Activated CD4-positive, alpha-beta T cell treated with anti-CD3 and anti-CD28 coated beads, Interleukin-2, amount 10 ng/mL, durations not matched to agents 24 days and 14 days (primary cell): Measurements from ENCODE around the gene ATP5F1E. TPM values are rescaled to one million over a fixed set of nuclear protein-coding genes. Genes with fewer than 3 reads are reported as not detected.

Experiments
- DNase-seq: peaks from one replicate; pipeline ENCODE4 v3.0.0; 2022
- H3K27ac Mint-ChIP-seq: one replicate; pipeline ENCODE4 v1.8.0; 2022; ENCODE audit warnings: mild to moderate bottlenecking, mixed read lengths
- H3K27me3 Mint-ChIP-seq: one replicate; pipeline ENCODE4 v1.8.0; 2022; ENCODE audit warnings: mixed read lengths
- H3K36me3 Mint-ChIP-seq: one replicate; pipeline ENCODE4 v1.8.0; 2022; ENCODE audit warnings: low read depth, mild to moderate bottlenecking, mixed read lengths
- H3K4me1 Mint-ChIP-seq: one replicate; pipeline ENCODE4 v1.8.0; 2021; ENCODE audit warnings: mixed read lengths
- H3K4me3 Mint-ChIP-seq: one replicate; pipeline ENCODE4 v1.8.0; 2022; ENCODE audit warnings: mild to moderate bottlenecking, moderate library complexity, mixed read lengths
- H3K9me3 Mint-ChIP-seq: one replicate; pipeline ENCODE4 v1.8.0; 2021; ENCODE audit warnings: mixed read lengths
- intact Hi-C: fragments of 100-400 bp; cut with micrococcal nuclease; formaldehyde crosslinking; loops from one replicate; pipeline ENCODE4 v1.15.1; 2023
- total RNA-seq: library from RNA; stranded (reverse); gene quantifications from 2 replicates; pipeline ENCODE4 v1.2.3, GENCODE V29; 2022

The ATP5F1E gene
- total RNA-seq, 1 donor from 2014 or later, result 69.9 TPM

- H3K9me3 Mint-ChIP-seq, result no peaks in the 10 kb centered on the region
- DNase-seq, result no peak
- intact Hi-C loops, result no loop called here
- H3K27ac Mint-ChIP-seq, result no peak overlapping the region
- H3K27me3 Mint-ChIP-seq, result no peaks in the 10 kb centered on the region
- peaks cover 38% of the 10 kb centered on the region for H3K4me1 Mint-ChIP-seq
- H3K4me3 Mint-ChIP-seq, result no peak overlapping the region
- peaks cover 66% of the 10 kb centered on the region for H3K36me3 Mint-ChIP-seq
These were observed 7.0 kb downstream of the ATP5F1E start for GRCh38 chr20:59025086-59025485.

GRCh38 chr20:59024111-59024530 lies 8.0 kb downstream of the ATP5F1E start:
- DNase-seq, result no peak
- Mint-ChIP-seq H3K27me3 (no peaks in the 10 kb centered on the region), H3K4me1 (peaks cover 31% of the 10 kb centered on the region), H3K36me3 (peaks cover 57% of the 10 kb centered on the region), H3K9me3 (no peaks in the 10 kb centered on the region), H3K4me3 (no peak overlapping the region), H3K27ac (no peak overlapping the region)
- intact Hi-C loops, result no loop called here

DNA sequence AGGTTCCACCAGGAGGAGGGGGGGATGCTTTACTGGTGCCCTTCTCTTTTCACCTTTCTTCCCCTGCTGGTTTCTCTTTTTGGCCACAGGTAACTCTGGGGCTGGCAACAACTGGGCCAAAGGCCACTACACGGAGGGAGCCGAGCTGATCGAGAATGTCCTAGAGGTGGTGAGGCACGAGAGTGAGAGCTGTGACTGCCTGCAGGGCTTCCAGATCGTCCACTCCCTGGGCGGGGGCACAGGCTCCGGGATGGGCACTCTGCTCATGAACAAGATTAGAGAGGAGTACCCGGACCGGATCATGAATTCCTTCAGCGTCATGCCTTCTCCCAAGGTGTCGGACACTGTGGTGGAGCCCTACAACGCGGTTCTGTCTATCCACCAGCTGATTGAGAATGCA lies 8.5 kb downstream of the ATP5F1E start:
- Mint-ChIP-seq H3K9me3 (no peaks in the 10 kb centered on the region), H3K27ac (no peak overlapping the region), H3K4me3 (no peak overlapping the region), H3K4me1 (peaks cover 26% of the 10 kb centered on the region), H3K36me3 (peaks cover 52% of the 10 kb centered on the region), H3K27me3 (no peaks in the 10 kb centered on the region)
- intact Hi-C loops, result no loop called here
- no peak for DNase-seq

DNA sequence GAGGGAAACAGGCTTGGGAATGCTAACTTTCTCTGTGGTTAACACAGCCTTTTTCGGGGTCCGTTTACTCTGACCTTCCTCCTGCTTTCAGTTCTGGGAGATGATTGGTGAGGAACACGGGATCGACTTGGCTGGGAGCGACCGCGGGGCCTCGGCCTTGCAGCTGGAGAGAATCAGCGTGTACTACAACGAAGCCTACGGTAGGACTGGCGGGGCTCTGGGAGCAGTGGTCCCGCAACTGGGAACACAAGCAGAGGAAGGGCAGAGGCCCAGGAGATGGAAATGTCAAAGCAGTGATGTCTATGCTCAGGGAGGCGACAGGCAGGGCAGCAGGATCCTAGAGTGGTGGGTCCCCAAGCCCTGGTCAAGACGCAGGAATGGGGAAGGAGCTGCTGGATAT lies 9.4 kb downstream of the ATP5F1E start:
- Mint-ChIP-seq H3K27ac (no peak overlapping the region), H3K4me1 (peaks cover 20% of the 10 kb centered on the region), H3K36me3 (peaks cover 46% of the 10 kb centered on the region), H3K4me3 (no peak overlapping the region), H3K9me3 (no peaks in the 10 kb centered on the region), H3K27me3 (no peaks in the 10 kb centered on the region)
- DNase-seq, result no peak
- intact Hi-C loops, result no loop called here

GRCh38 chr20:59020938-59021551 lies 11.1 kb downstream of the ATP5F1E start:
- H3K27ac Mint-ChIP-seq, result no peak overlapping the region
- intact Hi-C loops, result no loop called here
- DNase-seq, result no peak
- peaks cover 31% of the 10 kb centered on the region for H3K36me3 Mint-ChIP-seq
- no peak overlapping the region for H3K4me3 Mint-ChIP-seq
- H3K4me1 Mint-ChIP-seq, result peaks cover 19% of the 10 kb centered on the region
- H3K9me3 Mint-ChIP-seq, result no peaks in the 10 kb centered on the region
- no peaks in the 10 kb centered on the region for H3K27me3 Mint-ChIP-seq

GRCh38 chr20:59019217-59019616 lies 12.9 kb downstream of the ATP5F1E start, which contains the start of gene TUBB1:
TSS of gene TUBB1 (plus strand) at chr20:59019429. CDS start at chr20:59019523, 94 bp downstream.
- intact Hi-C loops, result no loop called here
- Mint-ChIP-seq H3K27ac (no peak within 1 kb of the TSS), H3K4me1 (peaks cover 20% of the 10 kb centered on the region), H3K36me3 (peaks cover 17% of the 10 kb centered on the region), H3K27me3 (no peaks in the 10 kb centered on the region), H3K4me3 (no peak within 1 kb of the TSS), H3K9me3 (no peaks in the 10 kb centered on the region)
- no peak for DNase-seq

DNA sequence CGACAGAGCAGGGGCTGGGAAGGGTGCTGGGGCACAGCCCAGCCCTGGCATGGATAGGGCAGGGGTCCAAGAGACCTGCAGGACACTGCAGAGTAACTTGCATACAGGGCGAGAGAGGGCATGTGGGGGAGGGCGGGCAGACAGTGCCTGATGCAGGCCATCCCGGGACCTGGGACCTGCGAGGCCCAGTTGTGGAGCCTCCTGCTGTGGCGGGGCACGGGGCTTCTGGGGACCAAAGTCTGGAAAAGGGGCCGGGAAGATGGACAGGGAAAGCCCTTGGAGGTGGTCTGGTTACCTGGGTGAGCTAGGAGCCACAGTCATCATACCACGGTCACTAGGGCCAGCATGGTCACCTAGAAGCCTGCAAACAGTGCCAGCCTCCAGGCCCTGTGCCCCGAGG lies 13.3 kb downstream of the ATP5F1E start:
- DNase-seq, result no peak
- H3K36me3 Mint-ChIP-seq, result peaks cover 14% of the 10 kb centered on the region
- H3K4me1 Mint-ChIP-seq, result peaks cover 24% of the 10 kb centered on the region
- no peaks in the 10 kb centered on the region for H3K27me3 Mint-ChIP-seq
- no peak overlapping the region for H3K27ac Mint-ChIP-seq
- intact Hi-C loops, result no loop called here
- H3K4me3 Mint-ChIP-seq, result no peak overlapping the region
- H3K9me3 Mint-ChIP-seq, result no peaks in the 10 kb centered on the region

- DNase-seq, result no peak
- Mint-ChIP-seq H3K36me3 (peaks cover 5% of the 10 kb centered on the region), H3K27ac (peak overlapping the region; percentile 13), H3K4me1 (peaks cover 32% of the 10 kb centered on the region), H3K9me3 (no peaks in the 10 kb centered on the region), H3K4me3 (no peak overlapping the region), H3K27me3 (no peaks in the 10 kb centered on the region)
- intact Hi-C loops, result no loop called here
These were observed 14.5 kb downstream of the ATP5F1E start for GRCh38 chr20:59017493-59018231.

DNA sequence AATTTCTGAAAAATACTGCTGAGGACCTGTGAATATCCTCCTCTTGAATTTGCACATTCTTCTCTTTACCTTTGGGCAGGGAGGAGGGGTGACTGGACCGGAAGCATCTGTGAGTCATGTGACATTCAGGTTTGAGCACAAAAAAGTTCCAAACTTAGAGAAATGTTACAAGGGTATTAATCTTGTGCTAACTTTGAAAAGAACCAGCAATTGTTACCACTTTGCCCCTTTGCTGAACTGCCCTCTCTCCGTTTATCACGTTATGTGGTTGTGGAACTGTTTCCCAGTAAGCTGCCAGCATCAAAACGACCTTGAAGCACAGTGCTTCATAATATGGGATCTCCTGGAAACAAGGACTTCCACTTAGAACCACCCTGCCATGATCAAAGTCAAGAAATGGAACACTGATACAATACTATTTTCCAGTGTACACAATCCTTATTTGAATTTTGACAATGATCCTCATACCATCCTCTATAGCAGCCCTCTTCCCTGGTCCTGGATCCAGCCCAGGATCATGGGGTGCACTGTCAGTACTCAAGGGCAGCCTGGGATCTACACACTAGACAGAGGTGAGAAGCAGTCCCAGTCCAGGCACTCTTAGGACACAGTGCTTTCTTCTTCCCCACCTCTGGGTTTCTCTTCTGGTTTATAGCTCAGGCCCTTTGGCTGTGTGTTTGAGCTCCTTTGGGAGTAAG lies 15.2 kb downstream of the ATP5F1E start:
- H3K4me3 Mint-ChIP-seq, result no peak overlapping the region
- no peaks in the 10 kb centered on the region for H3K36me3 Mint-ChIP-seq
- intact Hi-C loops, result no loop called here
- H3K27ac Mint-ChIP-seq, result peak overlapping the region; percentile 11
- H3K4me1 Mint-ChIP-seq, result peaks cover 36% of the 10 kb centered on the region
- no peaks in the 10 kb centered on the region for H3K27me3 Mint-ChIP-seq
- DNase-seq, result no peak
- H3K9me3 Mint-ChIP-seq, result no peaks in the 10 kb centered on the region

GRCh38 chr20:59015812-59016711 lies 16.1 kb downstream of the ATP5F1E start:
- H3K36me3 Mint-ChIP-seq, result no peaks in the 10 kb centered on the region
- H3K27me3 Mint-ChIP-seq, result no peaks in the 10 kb centered on the region
- H3K27ac Mint-ChIP-seq, result peak overlapping the region; percentile 36
- no peak for DNase-seq
- no peaks in the 10 kb centered on the region for H3K9me3 Mint-ChIP-seq
- intact Hi-C loops, result no loop called here
- H3K4me1 Mint-ChIP-seq, result peaks cover 44% of the 10 kb centered on the region
- H3K4me3 Mint-ChIP-seq, result no peak overlapping the region

- intact Hi-C loops, result no loop called here
- no peaks in the 10 kb centered on the region for H3K27me3 Mint-ChIP-seq
- no peak overlapping the region for H3K4me3 Mint-ChIP-seq
- H3K4me1 Mint-ChIP-seq, result peaks cover 44% of the 10 kb centered on the region
- DNase-seq, result no peak
- no peaks in the 10 kb centered on the region for H3K36me3 Mint-ChIP-seq
- H3K9me3 Mint-ChIP-seq, result no peaks in the 10 kb centered on the region
- H3K27ac Mint-ChIP-seq, result no peak overlapping the region
These were observed 16.7 kb downstream of the ATP5F1E start for GRCh38 chr20:59015411-59015810.

DNA sequence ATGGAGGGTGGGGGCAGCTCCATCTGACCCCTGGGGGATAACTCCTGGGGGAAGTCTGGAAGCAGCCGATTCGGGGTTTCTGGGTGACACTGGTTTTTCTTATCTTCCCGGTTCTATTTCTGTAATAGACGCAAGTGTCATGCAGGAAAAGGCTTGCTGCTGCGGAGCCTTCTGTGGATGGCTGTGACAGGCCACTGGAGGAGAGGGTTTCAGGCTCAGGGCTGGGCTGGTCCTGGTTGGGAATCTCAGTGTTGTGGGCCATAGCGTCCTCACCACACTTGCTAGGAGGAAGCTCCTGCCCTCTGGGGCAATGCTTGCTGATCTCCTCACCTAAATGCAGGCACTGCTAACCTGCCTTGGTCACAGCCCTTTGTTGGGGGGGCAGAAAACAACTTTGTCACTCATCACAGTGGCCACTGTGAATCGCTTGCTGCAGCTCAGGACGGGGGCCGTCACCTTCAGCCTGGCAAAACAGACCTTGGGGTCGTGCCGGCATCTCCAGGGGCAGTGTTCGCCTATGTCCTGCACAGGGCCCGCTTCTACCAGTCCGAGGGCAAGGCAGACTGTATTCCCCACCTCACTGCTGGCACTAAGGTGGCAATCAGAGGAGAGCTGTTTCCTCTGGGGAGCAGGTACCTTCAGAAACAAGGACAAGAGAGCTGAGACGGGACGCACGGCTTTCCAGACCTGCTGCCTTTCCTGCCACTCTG lies 17.3 kb downstream of the ATP5F1E start:
- peaks cover 46% of the 10 kb centered on the region for H3K4me1 Mint-ChIP-seq
- no peak overlapping the region for H3K27ac Mint-ChIP-seq
- H3K4me3 Mint-ChIP-seq, result no peak overlapping the region
- H3K36me3 Mint-ChIP-seq, result no peaks in the 10 kb centered on the region
- intact Hi-C loops, result no loop called here
- no peaks in the 10 kb centered on the region for H3K27me3 Mint-ChIP-seq
- no peak for DNase-seq
- H3K9me3 Mint-ChIP-seq, result no peaks in the 10 kb centered on the region

DNA sequence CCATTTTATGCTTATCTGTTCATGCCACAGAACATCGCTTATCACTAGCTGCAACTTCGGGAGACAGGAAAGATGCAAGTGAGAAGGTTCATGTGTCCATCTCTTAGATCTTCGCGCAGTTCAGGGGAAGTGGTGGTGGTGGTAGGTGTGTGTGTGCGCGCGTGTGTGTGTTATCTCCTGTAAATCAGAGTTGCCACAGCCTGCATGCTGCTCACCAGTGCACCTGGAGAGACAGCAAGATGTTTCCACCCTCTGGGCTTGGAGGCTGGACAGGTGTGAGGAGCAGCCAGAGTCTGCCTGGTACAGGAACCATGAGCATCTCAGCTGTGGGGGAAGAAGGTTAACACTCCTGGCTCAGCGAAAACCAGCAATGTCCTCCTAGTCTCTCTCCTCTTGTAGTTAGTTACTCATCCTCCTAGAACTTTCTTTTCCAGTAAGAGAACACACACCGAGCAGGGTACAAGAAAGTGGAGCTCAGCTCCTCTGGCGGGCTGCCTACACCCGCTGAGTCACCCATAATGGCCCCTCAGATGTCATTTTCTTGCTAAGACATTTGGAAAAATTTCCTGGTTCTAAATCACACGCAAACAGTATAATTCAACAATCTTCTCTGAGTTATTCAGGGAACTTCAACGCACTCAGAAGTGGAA lies 18.1 kb downstream of the ATP5F1E start:
- no peak overlapping the region for H3K4me3 Mint-ChIP-seq
- intact Hi-C loops, result no loop called here
- H3K4me1 Mint-ChIP-seq, result peaks cover 48% of the 10 kb centered on the region
- H3K27me3 Mint-ChIP-seq, result no peaks in the 10 kb centered on the region
- peak; percentile 75 for DNase-seq
- peak overlapping the region; percentile 12 for H3K27ac Mint-ChIP-seq
- H3K36me3 Mint-ChIP-seq, result no peaks in the 10 kb centered on the region
- no peaks in the 10 kb centered on the region for H3K9me3 Mint-ChIP-seq
